Stimulated activated CD4-positive, alpha-beta T cell treated with anti-CD3 and anti-CD28 coated beads, Interleukin-4, amount 100 ng/mL, for 1 hour (primary cell): ENCODE results near the gene LARGE2.
A peak's percentile ranks its signal among the peaks of the same experiment; 100 is the strongest.

ENCODE experiments used
- DNase-seq: peaks from one replicate; pipeline ENCODE4 v3.0.0-alpha.2; 2020

LARGE2 gene

DNA sequence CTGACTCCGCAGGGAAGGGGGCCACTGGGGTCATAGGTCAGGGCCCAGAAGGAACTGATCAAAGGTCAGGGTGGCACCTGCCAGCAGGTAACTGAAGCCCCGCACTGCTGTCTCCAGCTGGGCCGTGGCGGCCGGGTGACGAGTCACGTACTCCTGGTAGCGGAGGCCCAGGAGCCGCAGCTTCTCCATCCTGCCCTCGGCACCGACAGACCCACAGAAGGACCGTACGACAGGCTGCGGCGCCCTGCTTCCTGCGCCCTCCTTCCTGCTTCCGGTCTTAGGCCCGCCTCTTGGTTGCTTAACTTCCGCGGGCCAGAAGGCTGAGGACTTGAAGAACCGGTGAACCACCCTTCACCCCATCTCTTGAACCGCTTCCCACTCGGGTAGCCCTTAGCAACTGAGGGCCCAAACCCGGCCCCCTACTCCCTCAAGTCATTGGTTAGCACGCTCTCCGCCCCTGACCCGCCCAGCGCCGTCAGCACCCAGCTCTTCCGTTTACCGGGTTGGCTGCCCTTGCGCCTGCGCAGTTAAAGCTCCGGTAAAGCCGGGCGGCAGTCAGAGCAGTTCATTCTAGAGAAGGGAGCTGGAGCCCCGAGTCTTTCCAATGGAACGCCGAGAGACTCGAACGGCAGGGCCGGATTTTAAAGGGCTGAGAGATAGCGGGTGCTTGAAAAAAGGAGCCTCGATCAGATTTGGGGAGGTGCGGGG, 4.7 kb upstream of the LARGE2 start, which contains the start of gene PEX16:
PEX16 (minus strand) TSS at position 255 of the 708 bp plus-strand sequence; CDS start at position 189, 66 bp downstream.
- peak; percentile 94 for DNase-seq

DNA sequence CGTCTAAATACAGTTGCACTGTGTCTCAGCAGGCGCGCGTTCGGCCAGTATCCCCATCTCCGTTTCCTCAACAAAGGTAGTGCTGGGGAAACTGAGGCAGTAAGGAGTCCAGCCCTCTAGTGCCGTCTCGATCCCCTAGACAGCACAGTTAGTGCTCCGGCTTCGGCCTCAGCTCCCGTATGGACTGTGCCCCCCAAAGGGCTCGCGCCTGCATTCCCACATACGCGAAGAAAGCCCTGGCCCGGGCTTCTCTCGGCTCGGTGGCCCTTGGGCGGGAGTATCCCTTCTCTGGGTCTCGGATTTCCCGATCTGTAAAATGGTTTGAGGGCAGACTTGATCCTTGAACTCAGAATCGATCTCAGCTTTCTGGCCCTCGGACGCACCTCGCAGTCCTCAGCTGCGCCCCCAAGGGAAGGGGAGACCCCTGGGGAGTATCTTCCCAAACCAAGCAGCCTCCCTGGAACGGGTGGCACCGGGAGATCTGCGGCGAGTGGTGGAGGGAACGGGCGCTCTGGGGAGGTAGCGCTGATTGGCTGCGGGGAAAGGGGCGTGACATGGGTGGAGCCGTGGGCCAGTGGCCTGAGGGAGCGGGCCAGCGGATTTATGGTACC, 4.0 kb upstream of the LARGE2 start:
- DNase-seq, result peak; percentile 62

DNA sequence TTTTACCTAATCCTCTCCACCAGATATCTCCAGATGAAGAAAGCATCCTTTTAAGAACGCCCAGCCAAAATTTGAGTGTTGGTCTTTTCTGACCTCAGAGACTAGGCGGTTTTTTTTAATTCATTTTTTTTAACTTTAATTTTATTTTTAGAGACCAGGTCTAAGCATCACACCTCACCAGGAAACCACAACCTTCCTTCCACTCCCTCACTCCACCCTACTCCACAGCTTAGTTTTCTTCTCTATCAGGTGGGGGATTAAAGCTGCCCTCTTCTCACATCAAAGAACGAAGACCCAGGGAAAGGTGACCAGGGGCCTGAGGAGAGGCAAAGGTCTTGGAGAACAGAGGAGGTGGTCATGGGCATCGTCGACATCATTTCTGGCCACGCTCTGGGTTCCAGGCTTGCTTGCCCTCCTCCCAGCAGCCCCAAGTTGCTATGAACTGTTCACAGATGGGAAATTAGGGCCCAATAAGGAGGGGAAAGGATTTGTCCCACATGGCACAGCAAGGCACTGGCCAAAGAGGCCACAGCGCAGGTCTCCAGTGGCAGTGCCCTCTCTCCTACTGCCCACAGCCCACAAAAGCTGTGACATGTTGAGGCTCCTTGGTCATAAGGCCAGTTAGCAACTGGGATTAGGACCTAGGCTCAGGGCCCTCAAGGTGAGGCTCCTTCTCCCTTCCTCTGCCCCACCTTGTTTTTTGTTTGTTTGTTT, 3.3 kb upstream of the LARGE2 start:
- DNase-seq, result no peak

DNA sequence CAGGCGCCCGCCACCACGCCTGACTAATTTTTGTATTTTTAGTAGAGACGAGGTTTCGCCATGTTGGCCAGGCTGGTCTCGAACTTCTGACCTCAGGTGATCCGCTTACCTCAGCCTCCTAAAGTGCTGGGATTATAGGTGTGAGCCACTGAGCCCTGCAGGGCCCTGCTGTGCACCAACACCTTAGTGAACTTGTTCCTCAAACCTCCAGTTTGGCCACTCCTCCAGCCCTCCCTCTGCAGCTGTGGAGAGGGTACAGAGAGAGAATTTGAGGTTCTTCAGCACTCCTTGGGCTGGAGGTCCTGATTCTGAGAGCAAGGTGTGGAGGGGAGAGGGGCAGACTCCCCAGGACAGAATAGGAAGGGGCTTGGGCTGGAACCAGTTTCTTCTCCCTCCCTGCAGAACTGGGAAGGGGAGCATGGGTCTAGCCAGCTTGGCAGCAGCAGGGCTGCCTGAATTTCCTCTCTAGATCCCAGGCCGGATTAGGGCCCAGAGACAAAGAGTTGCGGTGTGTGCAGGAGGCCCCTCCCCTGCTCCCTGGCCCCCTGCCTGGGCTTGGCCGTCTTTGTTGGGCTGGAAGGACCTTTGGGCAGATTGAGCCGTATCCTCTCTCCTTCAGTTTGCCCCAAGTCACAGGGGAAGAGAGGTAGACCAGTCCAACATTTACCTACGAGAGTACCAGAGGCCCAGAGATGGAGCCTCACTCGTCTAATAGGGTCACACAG, 2.5 kb upstream of the LARGE2 start:
- no peak for DNase-seq

DNA sequence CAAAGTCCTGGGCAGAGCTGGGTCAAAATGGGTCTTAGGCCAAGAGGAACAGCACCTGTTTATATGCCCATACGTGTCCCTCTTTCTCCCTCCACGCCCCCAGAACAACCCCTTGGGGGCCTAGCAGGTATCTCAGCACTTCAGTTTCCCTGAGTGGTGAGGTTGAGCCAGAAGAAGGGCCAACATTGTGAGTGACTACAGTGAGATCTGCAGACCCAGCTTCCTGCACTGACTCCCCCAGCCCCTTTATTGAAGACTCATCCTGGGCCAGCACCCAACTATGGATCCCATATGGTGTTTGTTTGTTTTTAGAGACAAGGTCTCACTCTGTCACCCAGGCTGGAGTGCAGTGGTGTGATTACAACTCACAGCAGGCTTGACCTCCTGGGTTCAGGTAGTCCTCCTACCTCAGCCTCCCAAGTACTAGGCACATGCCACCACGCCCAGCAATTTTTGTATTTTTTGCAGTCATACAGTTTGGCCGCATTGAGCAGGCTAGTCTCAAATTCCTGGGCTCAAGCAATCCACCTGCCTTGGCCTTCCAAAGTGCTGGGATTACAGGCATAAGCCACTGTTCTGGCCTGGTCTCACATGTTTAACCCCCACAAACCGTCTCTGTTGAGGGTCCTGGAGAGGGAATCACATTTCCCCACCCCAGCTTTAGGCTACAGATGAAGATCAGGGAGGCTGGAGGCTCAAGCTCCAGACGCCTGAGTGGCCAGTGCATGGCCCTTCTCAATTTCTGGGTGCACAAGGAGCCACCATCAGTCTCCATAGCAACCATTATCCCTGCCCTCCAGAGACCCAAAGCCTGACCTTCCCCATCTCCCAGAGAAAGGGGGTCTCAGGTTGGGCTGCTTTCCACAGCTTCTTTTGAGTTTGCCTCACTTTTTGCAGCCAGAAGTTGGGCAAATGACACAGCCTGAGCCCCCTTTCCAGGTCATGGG, 1.7 kb upstream of the LARGE2 start:
- no peak for DNase-seq

DNA sequence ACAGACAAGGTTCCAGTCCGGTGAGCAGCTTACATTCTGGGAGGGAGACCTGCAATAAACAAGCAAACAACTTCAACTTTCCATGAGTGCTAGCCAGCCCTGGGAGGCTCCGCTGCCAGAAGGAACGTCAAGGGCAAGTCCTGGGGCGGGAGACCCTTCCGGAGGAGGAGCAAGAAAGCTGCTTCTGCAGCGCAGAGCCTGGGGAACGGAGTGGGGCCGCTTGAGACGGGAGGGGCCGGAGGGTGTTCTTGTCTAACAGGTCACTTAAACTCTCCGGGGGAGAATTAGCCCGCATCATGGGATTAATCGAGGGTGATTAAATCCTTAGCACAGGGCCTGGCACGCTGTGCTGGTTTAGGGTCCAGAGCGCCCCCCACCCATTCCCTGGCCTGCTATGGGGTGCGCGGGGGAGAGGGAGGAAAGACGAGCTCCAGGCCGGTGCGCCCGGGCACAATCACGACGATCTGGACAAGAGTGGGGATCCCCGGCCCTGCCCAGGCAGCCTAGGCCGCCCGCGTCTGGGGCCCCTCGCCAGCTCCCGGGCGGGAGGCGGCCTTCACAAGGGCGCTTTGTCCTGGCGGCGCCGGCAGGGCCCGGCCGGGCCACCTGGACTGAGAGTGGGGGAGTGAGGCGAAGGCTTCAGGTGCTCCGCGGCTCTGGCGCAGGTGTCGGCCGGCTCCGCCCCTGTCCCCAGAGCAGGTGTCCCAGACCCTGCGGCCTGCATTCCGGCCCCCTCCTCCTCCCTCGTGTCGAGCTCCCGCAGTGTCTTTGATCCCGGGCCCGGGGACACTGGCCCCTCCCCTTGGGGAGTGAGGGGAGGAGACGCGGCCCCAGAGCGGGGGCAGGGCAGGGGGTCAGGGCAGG, 663 bp upstream of the LARGE2 start:
- DNase-seq, result no peak

DNA sequence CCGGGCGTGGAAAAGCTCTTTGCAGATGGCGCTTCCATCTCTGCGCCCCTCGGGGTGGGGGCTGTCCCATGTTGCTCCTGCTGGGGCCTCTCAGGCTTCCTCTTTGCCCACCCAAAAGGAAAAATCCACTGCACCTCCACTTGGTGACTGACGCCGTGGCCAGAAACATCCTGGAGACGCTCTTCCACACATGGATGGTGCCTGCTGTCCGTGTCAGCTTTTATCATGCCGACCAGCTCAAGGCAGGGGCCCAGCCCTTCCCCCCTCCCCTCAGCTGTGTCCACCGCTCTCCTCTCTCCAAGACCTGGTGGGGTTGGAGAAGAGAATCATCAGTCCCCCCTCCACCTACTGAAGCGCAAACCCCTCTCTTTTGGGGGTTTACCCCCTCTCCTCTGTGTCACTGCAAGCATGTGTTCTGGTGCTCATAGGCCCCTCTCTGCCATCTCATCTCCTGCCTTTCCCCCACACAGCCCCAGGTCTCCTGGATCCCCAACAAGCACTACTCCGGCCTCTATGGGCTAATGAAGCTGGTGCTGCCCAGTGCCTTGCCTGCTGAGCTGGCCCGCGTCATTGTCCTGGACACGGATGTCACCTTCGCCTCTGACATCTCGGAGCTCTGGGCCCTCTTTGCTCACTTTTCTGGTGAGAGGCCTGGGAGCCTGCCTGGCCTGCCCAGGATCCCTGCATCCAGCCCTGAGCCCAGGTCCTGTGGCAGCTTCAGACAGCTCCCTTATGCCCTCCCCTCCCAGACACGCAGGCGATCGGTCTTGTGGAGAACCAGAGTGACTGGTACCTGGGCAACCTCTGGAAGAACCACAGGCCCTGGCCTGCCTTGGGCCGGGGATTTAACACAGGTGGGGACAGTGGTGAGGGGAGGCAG, 1.8 kb downstream of the LARGE2 start:
- no peak for DNase-seq

DNA sequence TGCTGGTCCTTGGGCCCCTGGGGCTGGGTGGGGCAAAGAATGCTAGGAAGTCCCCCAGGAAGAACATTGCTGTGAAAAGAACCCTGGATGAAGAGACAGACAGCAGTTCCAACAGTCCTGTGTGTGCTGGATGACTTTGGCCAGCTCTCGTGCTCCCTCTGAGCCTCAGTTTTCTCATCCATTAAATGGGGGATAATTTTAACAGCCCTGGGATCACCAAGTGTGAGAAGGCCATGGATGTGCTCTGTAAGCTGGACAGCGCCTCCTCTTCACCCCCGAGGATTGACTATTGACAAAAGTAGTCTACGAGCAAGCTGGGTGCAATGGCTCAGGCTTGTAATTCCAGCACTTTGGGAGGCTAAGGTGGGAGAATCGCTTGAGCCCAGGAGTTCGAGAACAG, 2.5 kb downstream of the LARGE2 start:
- DNase-seq, result no peak

DNA sequence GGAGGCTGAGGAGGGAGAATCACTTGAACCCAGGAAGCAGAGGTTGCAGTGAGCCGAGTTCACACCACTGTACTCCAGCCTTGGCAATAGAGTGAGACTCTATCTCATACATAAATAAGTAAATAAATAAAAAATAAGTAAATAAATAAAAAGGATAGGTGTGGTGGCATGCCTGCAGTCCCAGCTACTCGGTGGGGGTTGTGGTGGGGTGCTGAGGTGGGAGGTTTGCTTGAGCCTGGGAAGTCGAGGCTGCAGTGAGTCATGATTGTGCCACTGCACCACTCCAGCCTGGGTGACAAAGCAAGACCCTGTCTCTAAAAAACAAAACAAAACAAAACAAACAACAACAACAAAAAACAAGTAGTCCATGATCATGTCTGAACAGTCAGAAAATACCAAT, 3.1 kb downstream of the LARGE2 start:
- DNase-seq, result no peak

DNA sequence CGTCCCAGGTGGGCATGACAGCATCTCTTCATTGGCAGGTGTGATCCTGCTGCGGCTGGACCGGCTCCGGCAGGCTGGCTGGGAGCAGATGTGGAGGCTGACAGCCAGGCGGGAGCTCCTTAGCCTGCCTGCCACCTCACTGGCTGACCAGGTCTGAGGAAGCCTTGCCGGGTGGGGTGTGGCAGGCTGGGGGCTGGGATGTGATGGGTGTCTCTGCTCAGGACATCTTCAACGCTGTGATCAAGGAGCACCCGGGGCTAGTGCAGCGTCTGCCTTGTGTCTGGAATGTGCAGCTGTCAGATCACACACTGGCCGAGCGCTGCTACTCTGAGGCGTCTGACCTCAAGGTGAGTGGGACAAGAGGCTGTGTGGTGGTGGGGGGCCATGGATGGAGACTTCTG, 3.5 kb downstream of the LARGE2 start:
- DNase-seq, result no peak

DNA sequence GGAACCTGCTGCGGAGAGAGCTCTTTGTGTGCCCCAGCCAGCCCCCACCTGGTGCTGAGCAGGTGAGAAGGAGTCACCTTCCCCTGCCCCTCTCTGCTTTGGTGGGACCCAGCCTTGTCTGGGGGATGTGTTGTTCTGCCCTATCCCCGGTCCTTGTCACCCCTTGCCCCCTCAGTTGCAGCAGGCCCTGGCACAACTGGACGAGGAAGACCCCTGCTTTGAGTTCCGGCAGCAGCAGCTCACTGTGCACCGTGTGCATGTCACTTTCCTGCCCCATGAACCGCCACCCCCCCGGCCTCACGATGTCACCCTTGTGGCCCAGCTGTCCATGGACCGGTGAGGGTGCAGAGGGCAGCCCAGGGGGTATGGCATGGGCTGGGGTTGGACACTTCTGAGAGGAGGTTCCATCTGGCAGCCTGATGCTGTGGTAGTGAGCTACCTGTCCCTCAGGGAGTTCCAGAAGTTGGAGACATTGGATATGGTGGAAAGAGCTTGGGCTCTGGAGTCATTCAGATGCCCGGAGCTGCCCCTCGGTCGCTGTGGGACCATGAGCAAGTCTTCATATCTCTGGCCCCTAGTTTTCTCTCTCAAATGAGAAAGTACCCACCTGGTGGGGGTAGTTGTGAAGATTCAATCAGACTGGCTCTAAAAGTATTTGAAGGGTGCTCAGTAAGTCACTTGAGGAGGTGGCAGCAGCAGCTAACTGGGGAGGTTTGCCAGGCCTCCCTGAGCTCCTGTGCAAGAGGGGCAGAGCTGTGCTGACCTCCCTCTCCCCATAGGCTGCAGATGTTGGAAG, 4.3 kb downstream of the LARGE2 start:
- DNase-seq, result no peak

DNA sequence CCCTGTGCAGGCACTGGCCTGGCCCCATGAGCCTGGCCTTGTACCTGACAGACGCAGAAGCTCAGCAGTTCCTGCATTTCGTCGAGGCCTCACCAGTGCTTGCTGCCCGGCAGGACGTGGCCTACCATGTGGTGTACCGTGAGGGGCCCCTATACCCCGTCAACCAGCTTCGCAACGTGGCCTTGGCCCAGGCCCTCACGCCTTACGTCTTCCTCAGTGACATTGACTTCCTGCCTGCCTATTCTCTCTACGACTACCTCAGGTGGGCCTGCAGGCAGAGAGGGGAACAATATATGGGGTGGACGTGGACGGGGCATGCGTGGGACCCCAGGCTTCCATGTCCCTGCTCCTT, 4.9 kb downstream of the LARGE2 start:
- no peak for DNase-seq

DNA sequence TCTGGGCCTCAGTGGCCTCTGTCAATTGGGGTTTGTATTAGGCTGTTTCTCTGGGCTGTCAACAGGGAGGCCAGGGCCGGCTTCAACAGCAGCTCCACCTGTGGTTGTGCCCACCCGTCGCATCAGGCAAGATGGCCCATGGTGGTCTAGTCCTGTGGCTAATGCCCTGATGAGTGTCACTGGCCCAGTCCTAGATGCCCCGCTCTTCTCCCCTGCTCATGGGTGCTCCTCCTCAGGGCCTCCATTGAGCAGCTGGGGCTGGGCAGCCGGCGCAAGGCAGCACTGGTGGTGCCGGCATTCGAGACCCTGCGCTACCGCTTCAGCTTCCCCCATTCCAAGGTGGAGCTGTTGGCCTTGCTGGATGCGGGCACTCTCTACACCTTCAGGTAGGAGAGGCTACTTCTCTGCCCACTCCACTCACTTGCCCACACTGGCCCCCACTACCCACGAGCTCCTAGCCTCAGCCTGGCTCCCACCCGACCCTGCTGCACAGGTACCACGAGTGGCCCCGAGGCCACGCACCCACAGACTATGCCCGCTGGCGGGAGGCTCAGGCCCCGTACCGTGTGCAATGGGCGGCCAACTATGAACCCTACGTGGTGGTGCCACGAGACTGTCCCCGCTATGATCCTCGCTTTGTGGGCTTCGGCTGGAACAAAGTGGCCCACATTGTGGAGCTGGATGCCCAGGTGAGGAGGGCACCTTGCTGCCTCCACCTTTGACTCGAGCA, 5.4 kb downstream of the LARGE2 start:
- DNase-seq, result no peak

DNA sequence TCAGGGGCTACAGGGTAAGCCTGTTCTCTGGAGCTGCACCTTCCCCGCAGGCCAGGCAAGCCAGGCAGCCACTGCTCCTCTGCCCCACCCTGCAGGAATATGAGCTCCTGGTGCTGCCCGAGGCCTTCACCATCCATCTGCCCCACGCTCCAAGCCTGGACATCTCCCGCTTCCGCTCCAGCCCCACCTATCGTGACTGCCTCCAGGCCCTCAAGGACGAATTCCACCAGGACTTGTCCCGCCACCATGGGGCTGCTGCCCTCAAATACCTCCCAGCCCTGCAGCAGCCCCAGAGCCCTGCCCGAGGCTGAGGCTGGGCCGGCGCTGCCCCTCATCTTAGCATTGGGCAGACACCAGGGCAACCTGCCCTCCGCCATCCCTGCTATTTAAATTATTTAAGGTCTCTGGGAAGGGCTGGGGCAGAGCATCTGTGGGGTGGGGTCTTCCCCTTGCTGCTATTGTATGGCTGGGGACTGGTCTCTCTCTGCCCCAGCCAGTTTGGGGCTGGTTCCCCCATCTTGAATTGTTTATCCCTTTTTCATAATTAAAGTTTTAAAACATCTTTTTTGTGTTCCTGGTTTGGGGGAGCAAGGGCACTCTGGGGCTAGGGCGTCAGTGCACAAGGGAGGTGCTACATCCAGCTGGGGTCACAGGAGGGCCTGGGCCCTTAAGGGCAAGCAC, 6.2 kb downstream of the LARGE2 start:
- no peak for DNase-seq

DNA sequence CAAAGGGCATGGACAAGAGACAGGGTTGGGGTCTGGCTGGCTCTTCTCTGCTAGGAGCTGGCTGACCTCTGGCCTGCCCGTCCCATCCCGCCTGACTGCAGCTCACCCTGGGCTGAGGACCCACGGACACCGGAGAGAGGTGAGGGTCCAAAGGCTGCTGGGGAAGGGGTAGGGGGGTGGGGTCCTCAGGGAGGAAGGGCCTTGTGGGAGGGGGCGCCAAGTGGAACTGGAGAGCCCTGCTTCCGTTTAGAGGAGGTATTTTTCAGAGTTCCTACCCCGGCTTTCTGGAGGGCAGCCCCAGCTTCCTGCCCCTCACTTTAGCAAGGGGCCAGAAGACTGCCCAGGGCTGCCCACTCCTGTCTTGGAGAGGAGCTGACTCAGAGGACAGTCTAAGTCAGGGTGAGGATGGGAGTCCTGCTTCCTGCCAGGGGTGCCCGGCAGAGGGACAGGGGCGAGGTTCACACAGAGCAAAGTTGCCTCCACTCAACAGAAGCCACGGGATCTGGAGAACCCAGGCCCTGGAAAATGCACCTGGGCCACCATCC, 7.1 kb downstream of the LARGE2 start:
- DNase-seq, result no peak

DNA sequence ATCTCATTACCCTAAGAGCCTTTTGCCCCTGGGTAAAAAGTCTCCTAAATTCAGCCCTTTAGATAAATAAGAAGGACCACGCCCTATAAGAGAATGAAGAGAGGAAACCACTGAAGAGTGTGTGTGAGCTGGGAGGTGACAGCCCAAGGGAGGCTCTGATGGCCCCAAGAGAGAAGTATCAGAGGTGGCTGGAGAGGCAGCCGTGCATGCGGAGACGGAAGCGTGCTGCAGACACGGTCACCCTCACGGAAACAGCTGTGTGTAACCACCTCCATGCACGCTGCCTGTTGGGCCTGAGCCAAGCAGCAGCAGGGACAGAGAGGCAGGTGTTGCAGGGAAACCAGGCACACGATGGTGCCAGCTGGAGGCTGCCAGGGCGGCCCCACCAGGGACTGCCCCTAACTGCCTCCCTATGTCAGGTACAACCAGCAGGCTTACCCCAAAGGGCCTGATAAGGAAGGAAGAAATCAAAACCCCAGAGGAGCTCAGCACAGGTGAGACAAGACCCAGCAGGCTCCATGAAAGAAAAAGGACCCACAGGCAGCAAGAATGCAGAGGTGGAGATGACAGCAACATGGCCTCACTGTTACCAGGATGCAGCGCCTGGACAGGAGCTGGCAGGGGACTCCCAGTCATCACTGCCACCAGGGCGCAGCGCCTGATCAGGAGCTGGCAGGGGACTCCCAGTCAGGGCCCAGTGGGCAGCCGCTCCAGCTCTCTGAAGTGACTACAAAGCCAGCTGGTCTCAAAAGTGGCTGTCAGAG, 7.8 kb downstream of the LARGE2 start:
- DNase-seq, result no peak

DNA sequence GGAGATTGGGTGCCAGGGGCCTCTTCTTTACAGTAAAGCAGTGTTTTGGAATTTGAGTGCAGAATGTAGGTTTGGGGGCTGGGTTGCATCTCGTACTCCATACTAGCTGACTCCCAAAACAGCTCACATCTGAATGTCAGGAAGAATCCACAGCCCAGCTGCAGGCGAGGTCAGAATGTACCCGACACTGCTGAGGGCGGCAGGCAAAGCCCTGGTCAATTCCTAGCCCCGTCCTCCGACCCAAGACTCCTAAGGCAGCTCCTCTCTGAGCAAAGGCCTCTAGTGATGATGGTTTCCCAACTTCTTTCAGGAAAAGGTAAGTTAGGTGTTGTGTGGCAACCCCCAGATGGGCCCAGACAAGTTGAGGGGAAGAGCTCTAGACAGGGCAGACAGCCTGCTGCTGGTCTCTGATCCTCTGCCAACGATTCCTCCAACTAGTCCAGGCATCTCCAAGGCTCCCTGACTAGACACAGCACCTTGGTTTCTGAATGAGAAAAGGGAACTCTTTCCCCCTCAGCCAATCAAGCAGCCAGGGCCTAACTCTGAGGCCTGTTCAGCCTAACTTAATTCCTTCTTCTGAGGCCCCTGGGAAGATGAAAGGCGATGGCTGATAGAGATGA, 8.6 kb downstream of the LARGE2 start:
- DNase-seq, result no peak
